ENCODE data around the gene RBM33.

The RBM33 gene

DNA sequence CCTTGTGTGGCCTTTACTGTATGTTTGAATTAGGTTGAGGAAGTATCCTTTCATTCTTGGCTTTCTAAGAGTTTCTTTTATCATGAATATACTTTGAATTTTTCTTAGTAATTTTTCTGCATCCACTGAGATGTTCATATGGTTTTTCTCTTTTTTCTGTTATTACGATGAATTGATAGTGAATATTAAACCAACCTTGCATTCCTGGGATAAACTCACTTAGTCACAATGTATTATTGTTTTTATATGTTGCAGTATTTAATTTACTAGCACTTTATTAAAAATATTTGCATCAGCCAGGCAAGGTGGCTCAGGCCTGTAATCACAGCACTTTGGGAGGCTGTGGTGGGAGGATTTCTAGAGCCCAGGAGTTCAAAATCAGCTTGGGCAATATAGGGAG lies 15.3 kb upstream of the RBM33 start:
- DNase-seq (ENCODE audit: low spot score), result no peak

DNA sequence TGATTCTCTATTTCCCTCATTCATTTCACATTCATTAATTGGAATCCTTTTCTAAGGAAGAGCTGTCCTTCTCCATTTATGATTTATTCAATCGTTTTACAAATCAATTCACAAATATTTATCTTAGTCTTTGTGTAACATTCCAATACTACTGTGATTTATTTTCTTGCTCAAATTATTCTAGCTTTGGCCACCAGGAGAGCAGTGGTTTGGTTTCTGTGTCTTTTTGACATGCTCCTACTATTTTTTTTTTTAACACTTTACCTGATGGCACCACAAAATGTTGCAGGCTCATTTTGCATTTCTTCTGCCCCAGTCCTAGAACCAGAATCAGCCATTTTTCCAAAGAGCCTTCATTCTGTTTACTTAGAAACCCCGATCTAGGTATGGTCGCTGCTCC lies 13.3 kb upstream of the RBM33 start:
- no peak for DNase-seq (ENCODE audit: low spot score)

DNA sequence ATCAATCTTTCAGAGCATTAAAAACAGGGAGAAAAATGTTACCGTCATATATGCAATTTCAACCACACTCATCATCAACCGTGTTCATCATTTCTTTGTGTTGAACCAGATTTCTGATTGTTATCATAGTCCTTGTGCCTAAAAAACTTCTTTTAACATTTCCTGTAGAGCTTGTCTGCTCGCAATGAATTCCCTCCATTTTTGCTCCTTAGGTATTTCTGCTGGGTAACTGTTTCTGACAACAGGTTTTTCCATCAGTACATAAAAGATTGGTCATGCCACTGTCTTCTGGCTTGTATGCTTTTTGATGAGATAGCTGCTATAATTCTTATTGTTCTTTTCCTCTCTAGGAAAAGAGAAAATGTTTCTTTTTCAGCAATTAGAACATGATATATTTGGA lies 8.6 kb upstream of the RBM33 start:
- DNase-seq (ENCODE audit: low spot score), result no peak

DNA sequence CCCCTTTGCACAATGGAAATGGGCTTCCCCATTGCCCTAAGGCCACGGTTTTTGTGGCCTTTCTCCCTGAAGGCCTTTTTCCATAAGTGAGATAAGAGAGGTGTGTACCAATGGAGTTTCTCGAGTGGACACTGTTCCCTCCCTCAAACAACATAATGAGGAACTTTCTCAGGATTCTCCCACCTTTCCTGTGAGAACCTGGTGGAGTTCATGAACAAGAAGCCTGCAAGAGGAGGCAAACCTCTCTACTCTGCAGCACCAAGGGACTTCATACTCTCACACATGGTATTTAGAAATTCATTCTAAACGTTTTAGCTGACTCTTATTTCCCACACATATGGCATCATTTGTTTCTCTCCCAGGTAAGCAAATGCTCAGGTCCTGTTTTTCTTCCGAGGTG lies 7.3 kb upstream of the RBM33 start:
- no peak for DNase-seq (ENCODE audit: low spot score)

DNA sequence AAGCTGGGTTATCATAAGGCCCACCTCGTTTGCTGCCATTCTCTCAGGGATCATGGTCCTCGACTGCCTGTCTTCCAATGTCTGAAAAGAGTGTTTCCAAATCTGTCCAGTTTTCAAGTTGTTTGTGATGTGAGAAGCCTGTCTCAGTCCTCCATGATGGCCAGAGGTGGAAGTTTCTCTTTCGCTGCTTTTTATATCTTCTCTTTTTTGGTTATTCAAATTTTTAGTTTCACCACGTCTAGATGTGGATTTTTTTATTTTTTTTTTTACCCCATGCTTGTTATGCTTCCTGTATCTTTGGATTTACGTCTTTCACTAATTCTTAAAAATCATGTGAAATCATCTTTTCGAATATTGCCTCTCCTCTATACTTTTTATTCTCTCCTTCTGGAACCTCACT lies 6.1 kb upstream of the RBM33 start:
- DNase-seq (ENCODE audit: low spot score), result no peak

DNA sequence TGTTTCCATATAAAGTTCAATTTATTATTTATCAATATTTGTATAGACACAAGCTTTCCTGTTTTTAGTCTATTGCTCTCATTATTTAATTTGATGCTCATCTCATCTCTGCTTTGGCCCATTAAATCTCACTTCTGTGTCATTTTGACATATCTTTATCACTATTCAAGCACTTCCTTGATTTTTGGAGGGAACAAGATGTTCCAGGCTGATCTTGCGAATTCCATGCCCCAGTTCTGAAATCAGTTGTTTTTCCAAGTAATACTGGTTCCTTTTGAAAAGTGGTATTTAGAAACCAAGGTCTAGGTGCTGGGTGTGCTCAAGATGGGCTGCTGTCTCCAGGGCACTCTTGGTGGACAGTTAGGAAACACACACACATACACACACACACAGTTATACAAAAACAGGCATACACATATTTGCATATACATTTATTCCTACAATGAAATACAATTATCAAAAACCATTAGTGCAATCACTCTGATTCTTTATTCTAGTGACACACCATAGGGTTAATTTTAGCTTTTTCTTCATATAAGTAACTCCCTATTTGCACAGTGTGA lies 4.4 kb upstream of the RBM33 start:
- DNase-seq (ENCODE audit: low spot score), result no peak

DNA sequence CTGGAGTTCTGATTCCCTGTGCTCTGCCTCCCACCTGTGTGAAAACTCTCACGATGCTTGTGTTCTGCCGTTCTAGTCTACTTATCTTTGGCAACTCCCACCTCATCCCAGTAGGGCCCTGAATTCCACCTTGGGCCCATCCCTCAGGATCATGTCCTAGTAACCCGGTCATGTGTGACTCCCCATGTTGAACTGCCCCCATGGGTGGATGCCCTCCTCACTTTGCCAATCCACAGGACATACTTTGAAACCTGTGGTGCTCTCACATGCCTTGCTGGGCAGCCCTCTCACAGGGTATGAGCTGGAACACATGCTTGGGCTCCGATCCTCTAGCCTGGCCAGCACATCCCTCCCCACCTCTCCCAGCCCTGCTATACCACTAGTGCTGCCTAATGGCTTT lies 3.8 kb upstream of the RBM33 start:
- no peak for DNase-seq (ENCODE audit: low spot score)

DNA sequence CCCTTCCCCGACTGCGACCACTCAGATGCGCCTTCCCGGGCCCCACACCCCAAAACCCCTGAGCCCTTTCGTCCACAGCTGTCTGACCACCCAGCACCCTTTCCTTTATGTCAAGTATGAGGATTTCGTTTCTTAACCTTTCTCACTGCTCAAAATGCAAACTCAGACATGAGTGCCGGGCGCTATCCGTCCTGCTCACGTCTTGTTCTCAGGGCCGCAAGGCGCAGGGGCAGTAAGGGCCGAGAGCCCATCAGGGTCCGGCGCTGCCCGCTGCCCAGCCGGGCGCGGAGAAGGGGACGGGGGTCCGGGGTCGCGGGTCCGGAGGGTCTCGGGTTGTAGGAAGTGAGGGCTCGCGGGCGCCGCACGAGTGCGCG lies 670 bp upstream of the RBM33 start:
- no peak for DNase-seq (ENCODE audit: low spot score)

DNA sequence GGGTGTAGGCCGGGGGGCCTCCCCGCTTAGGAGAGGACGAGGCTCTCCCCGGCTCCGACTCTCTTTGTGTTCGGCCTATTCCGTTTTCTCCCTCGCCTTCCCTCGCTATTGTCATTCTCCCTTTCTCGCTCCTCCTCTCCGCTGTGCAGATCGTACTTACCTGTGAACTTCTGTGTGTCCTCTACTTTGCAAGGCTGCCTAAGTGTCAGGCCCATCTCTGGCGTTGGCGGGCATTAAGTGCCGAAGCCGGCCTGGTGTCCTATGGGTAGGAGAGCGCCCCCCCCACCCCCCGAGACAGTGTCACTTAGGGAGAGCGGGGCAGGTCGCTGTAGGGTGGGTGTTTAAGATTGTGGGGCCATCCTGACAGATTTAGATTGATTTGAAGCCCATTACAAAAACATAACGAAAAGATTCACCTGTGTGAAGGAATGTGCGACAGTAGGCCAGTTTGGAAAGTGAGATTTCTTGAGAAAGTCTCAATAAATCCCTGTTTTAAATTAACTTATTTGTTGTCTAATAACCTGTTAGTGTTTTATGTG lies 579 bp downstream of the RBM33 start:
- peak; percentile 46 for DNase-seq (ENCODE audit: low spot score)

DNA sequence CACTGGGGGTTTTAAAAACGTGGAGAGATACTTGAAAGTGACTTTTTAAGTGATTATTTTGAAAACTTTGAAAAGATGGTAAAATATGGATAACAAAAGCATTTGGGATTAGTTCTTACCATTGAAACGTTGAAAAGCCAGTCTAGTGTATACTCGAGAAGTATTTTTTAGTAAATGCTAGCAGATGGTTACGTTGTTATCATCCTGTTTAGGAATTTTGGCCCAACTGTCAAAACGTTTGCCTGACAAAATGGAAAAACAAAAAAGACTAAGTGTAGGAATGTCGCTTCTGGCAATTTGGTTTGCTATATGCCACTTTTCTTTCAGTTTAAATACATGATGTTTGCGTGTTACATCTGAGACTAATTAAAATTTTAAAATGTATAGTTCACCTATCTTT lies 1.2 kb downstream of the RBM33 start:
- no peak for DNase-seq (ENCODE audit: low spot score)

DNA sequence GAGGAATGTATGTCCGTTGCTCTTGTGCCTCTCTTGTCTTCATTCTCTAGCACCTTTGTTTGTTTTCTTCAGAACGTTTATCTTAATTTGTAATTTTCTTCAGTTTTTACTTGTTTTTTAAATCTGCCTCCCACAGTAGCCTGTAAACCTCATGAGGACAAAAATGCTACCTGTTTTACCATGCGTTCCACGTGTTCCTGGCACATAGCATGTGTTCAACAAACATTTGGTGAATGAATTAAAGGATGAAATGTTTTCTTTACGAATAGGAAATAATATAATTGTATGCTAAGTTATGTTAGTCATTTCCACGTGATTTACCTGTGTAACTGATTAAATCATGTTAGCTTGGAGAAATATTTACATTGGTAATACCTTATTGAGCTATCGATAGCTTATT lies 2.2 kb downstream of the RBM33 start:
- no peak for DNase-seq (ENCODE audit: low spot score)

DNA sequence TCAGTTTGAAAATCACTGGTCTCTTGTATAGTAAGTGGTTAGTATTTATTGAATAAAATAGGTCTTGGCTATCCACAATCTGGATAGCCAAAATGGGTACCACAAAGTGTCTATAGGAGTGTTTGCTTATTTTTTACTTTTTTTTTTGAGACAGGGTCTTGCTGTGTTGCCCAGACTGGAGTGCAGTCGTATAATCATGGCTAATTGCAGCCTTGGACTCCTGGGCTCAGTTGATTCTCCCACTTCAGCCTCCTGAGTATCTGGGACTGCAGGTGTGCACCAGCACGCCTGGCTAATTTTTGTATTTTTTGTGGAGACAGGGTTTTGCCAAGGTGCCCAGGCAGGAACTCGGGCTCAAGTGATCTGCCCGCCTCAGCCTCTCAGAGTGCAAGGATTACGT lies 2.8 kb downstream of the RBM33 start:
- no peak for DNase-seq (ENCODE audit: low spot score)

DNA sequence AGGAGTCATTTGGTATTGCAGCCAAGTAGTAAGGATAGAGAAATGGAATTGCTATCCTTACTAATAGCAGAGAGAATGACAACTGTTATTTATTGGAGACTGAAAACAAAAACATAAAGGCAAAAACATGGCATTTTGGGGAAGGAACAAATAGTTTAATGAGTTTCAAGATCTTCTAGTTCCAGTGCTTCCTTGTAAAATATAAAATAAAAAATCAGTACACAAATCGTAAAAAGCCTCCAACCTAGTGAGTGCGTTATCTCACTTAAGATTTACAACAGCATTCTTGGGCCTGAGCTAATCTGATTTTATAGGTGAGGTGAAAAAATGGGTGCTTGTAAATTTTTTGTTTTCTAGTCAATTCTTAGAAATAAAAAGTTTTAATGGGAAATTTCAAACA lies 3.3 kb downstream of the RBM33 start:
- DNase-seq (ENCODE audit: low spot score), result no peak

DNA sequence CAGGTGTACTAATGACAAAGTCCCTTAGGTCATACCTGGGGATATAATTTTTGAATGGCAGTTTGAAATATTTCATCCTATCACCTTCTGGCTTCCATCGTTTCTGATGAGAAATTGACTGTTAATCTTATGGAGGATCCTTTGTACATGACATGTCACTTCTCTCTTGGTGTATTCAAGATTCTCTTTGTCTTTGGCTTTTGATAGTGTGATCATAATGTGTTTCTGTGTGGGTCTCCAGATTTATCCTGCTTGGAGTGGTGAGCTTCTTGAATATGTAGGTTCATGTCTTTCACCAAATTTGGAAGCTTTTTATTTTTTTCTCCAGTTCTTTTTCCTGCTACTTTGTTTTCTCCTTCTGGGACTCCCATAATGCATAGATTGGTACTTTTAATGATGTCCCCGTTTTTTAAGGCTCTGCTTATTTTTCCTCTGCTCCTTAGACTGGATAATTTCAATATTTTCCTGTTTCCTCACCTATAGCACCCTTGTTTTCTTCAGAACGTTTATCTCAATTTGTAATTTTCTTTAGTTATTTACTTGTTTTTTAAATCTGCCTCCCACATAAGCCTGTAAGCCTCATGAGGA lies 4.4 kb downstream of the RBM33 start:
- DNase-seq (ENCODE audit: low spot score), result no peak

DNA sequence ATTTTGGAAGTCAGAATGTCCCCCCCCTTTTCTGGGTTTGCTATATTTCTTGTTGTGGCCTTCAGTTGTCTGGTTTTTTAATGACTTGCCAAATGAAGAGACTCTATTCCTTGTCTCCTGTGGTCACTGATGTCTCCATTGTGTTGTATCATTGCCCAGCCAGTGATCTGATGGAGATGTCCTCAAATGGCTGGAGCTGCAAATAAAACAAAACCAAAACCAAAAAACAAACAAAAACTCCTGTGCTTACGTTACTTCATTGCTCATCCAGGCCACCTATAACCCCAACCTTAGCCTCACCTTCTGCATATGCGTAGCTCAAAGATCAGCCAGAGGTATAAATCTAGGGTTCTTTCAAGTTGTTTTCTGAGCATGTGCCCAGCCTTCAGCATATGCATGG lies 5.1 kb downstream of the RBM33 start:
- no peak for DNase-seq (ENCODE audit: low spot score)

DNA sequence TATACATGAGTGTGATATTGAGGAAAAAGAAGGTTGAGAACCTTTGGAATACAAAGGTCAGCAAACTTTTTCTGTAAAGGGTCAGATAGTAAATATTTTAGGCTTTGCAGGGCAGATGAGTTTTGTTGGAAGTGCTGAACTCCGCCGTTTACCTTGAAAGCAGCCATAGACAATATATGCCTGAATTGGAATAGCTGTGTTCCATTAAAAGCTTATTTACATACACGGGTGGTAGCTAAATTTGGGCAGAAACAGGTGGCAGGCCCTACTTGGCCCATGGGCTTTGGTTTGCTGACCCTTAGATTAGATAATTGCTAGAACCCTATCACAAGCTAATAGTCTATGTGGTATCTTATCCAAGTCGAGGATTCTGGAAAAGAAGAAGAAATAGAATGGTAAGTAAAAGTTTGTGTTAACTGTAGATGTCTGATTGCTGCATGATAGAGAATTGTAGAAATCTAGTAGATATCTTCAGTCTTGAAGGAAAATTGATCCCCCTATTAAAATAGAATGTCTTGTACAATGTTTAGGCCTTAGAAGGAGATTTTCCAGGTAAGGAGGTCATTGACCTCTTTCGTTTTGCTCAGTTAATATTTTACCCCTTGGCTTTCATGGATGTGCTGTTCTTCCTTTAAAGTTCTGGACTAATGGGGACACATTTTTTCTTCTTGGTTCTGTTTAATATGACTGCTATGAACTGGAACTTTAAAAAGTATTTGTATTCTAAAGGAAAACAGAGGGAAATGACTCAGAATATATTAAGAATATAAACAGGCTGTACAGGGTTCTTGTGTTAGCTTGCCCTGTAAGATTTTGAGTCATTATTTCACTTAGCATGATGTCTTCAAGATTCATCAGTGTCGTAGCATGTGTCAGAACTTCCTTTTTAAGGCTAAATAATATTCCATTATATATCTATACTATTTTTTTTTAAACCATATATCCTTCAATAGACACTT lies 8.0 kb downstream of the RBM33 start:
- DNase-seq (ENCODE audit: low spot score), result no peak

DNA sequence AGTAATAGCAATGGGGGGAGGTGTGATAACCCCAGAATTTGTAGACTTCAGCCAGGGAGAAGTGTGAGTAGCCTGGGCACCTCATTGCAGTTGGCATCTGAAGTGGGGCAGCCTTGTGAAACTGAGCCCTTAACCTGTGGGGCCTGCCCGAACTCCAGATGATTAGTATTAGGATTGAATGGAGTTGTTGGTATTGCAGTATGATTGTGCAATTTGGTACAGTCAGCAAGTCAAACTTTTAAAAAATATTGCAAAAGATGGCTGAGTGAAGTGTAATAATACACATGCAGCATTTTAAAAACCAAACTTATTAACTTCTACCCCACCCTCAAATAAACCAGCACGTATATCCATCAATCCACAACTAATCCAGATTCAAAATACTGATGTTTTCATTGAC lies 9.3 kb downstream of the RBM33 start:
- no peak for DNase-seq (ENCODE audit: low spot score)

DNA sequence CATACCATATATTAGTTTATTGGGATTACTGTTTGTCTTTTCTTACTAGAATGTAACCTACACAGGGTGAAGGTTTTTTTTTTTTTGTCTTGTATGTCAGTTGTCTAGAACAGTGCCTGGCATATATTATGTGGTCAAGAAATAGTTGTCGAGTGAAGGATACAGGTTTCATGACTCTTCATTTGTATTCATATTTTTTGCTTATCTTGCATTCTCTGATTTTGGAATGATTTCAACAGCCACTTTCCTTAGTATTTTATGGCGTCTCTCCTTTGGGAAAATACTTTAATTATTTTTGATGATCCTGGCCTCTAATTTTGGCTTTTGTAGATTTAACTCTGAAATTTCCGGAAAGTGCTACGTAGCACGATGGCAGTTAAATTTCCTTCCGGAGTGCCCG lies 12.4 kb downstream of the RBM33 start:
- no peak for DNase-seq (ENCODE audit: low spot score)

DNA sequence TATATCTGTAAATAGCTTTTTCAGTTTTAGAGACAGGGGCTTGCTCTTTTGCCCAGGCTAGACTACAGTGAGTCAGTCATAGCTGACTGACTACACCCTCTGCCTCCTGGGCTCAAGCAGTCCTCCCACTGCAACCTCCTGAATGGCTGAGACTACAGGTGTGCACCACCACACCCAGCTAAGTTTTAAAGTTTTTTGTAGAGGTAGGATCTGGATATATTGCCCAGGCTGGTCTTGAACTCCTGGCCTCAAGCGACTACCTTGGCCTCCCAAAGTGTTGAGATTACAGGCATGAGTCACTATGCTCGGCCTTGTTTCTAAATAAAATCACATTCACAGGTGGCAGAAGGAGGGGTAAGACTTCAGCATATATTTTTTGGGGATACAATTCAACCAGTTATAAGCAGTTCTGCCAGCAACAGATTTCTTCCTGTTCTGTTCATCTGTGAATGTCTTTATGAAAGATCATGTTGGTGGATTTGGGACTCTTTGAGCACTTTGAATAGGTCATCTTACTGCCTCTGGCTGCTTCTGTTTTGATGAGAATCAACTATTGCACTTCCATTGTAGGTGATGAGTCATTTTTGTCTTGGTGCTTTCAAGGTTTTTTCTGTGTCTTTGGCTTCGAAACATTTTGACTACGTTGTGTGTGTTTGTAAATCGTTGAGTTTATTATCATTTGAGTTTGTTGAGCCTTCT lies 15.7 kb downstream of the RBM33 start:
- DNase-seq (ENCODE audit: low spot score), result no peak

DNA sequence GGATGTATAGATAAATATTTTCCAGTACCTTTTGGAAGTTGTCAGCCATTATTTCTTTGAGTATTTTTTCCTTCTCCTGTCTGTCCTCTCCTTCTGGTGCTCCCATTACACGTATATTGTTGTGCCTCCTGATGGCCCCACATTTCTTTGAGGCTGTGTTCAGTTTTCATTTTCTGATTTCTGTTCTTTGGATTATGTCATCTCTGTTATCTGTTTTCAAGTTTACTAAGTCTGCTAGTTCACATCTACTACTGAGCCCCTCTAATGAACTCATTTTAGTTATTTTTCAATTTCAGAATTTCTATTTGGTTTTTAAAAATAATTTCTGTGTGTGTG lies 16.3 kb downstream of the RBM33 start:
- DNase-seq (ENCODE audit: low spot score), result no peak

DNA sequence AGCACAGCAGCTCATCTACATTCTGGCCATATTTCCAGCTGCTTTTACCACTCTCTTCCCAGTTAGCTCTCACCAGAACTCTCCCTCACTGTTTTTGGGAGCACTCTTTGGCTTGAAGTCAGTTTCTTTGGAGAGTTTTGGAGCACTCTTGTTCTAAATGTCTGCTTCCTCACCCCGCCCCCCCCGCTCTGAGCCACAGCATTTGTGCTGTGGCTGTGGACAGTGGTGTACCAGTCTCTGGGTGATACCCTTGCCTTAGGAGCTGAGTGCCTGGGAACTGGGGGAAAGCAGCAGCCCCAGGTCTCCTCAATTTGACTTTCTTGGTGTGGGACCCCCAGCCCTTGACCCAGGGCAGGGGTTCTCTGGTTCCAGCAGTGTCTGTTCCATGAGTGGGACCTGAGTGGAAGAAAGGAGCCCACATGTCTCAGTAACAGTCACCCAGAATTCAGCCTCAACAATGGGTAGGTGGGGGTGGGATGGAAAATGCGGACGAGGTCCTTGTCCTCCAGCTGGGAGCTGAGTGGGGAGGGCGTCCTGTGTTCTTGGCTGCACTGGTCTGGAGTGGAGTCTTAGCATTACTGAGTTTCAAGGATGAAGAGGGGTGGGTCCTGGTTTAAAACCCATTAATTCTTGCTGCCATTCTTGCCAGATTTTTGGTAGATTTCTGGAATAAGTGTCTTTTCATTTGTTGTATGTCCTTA lies 18.0 kb downstream of the RBM33 start:
- no peak for DNase-seq (ENCODE audit: low spot score)

DNA sequence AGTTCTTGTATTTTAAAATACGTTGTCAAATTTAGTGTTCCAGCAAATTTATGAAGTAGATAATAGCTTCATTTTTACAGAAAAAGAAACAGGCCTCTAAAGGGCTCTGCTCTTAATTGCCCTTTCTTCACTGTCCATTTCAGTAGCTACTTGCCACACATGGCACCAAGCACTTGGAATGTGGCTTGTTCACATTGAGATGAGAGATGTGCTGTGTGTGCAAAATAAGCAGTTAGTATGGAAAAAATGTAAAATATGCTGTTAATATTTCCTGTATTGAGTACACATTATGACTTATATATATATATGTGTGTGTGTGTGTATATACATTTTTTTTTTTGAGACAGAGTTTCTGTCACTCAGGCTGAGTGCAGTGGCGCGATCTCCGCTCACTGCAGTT lies 19.5 kb downstream of the RBM33 start:
- no peak for DNase-seq (ENCODE audit: low spot score)

All from globus pallidus (tissue), 1 donor.